Esophagus muscularis mucosa (tissue), 4 donors: ENCODE measurements around the gene LTBP2.

ENCODE experiments used
- EP300 ChIP-seq: sonication (generic); formaldehyde crosslinking; IDR thresholded peaks from one replicate; pipeline ENCODE4 v1.6.1; 2017; ENCODE audit warnings: antibody characterized with exemption
- POLR2A ChIP-seq: fragments of 450-650 bp; IDR thresholded peaks from one replicate; pipeline ENCODE4 v1.6.1; 2017; ENCODE audit warnings: antibody characterized with exemption, moderate library complexity, mild to moderate bottlenecking, low read depth
- POLR2AphosphoS5 ChIP-seq, 2 donors: sonication (generic); formaldehyde crosslinking; IDR thresholded peaks; one replicate each; pipeline ENCODE4 v1.6.1; 2017; ENCODE audit warnings: antibody characterized with exemption in 2 of 2
- TF ChIP-seq, protein P1 (sequence below), 3 experiments: fragments of 200-600 bp in 2 of 3; fragments of 450-650 bp in 1 of 3; sonication (generic) in 2 of 3; IDR thresholded peaks; one replicate each; pipeline ENCODE4 v1.5.1; 2017 to 2019; ENCODE audit warnings: antibody characterized with exemption in 3 of 3, mild to moderate bottlenecking in 2 of 3, moderate library complexity in 1 of 3

DNA sequence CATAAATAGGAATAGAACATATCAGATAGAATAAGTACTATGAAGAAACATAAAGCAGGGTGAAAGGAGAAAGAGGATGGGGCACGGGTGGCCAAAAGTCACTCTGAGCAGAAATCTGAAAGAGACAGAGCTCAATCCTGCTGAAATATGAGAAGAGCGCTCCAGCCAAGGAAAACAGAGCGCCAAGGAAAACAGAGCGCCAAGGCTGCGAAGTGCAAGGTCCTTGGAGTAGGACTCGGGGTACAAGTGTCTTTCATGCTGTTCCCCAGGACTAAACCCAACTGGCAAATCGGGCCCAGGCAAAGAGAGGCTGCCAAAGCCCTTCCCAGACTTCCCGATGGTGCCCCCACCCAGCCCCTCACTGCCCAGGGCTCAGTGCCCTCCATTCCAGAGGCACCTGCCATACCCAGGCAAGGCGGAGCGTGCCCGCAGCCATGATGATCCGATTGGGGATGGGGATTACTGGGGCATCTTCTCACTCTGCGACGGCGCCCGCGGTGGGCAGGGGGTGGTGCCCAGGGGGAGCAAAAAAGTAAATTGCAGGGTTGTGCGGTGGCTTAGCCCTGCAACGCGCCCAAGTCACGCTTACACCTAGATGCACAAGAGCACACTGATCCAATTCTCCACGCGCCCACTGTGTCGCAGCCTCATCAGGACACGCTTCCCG lies 1.7 kb downstream of the LTBP2 start:
- TF ChIP-seq EP300 (no peak), POLR2AphosphoS5 (IDR thresholded peaks at IDR 0.05) (no peak), POLR2A (no peak)
- TF ChIP-seq, protein P1, sequence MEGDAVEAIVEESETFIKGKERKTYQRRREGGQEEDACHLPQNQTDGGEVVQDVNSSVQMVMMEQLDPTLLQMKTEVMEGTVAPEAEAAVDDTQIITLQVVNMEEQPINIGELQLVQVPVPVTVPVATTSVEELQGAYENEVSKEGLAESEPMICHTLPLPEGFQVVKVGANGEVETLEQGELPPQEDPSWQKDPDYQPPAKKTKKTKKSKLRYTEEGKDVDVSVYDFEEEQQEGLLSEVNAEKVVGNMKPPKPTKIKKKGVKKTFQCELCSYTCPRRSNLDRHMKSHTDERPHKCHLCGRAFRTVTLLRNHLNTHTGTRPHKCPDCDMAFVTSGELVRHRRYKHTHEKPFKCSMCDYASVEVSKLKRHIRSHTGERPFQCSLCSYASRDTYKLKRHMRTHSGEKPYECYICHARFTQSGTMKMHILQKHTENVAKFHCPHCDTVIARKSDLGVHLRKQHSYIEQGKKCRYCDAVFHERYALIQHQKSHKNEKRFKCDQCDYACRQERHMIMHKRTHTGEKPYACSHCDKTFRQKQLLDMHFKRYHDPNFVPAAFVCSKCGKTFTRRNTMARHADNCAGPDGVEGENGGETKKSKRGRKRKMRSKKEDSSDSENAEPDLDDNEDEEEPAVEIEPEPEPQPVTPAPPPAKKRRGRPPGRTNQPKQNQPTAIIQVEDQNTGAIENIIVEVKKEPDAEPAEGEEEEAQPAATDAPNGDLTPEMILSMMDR (IDR thresholded peaks at IDR 0.05): no peak
